Subcutaneous abdominal adipose tissue (tissue), 5 donors: ENCODE measurements around the gene BTN3A1.
"Not testable (repeated sequence)": the region's sequence is repeated elsewhere in the genome, so short reads cannot be mapped to it uniquely, and the experiment has no call there.

ENCODE experiments used
- H3K27ac ChIP-seq: one replicate; pipeline ENCODE4 v1.7.0; 2013; ENCODE audit warnings: low read depth, mild to moderate bottlenecking, inconsistent platforms, low read length, moderate library complexity
- H3K27me3 ChIP-seq, 5 donors: one replicate each; pipeline ENCODE4 v1.7.0; 2013; ENCODE audit warnings: low read length in 5 of 5, inconsistent platforms in 1 of 5; ENCODE audit not compliant: control insufficient read depth in 5 of 5, insufficient read depth in 4 of 5
- H3K36me3 ChIP-seq, 5 donors: one replicate each; pipeline ENCODE4 v1.7.0; 2013; ENCODE audit warnings: low read length in 5 of 5; ENCODE audit not compliant: control insufficient read depth in 5 of 5, insufficient read depth in 5 of 5
- H3K4me1 ChIP-seq, 5 donors: one replicate each; pipeline ENCODE4 v1.7.0; 2013; ENCODE audit warnings: low read length in 5 of 5, mild to moderate bottlenecking in 3 of 5, moderate library complexity in 1 of 5; ENCODE audit not compliant: control insufficient read depth in 5 of 5, insufficient read depth in 5 of 5
- H3K4me3 ChIP-seq, 5 donors: one replicate each; pipeline ENCODE4 v1.7.0; 2013; ENCODE audit warnings: low read length in 5 of 5, low read depth in 1 of 5
- H3K9ac ChIP-seq, 5 donors: one replicate each; pipeline ENCODE4 v1.7.0; 2013; ENCODE audit warnings: low read length in 5 of 5, mild to moderate bottlenecking in 4 of 5, moderate library complexity in 3 of 5
- H3K9me3 ChIP-seq, 5 donors: one replicate each; pipeline ENCODE4 v1.7.0; 2013; ENCODE audit warnings: low read length in 5 of 5; ENCODE audit not compliant: control insufficient read depth in 5 of 5
- donor health status: healthy.
- donor health status: healthy.
- donor health status: healthy.
- donor health status: healthy.
- donor health status: healthy.

Gene BTN3A1

DNA sequence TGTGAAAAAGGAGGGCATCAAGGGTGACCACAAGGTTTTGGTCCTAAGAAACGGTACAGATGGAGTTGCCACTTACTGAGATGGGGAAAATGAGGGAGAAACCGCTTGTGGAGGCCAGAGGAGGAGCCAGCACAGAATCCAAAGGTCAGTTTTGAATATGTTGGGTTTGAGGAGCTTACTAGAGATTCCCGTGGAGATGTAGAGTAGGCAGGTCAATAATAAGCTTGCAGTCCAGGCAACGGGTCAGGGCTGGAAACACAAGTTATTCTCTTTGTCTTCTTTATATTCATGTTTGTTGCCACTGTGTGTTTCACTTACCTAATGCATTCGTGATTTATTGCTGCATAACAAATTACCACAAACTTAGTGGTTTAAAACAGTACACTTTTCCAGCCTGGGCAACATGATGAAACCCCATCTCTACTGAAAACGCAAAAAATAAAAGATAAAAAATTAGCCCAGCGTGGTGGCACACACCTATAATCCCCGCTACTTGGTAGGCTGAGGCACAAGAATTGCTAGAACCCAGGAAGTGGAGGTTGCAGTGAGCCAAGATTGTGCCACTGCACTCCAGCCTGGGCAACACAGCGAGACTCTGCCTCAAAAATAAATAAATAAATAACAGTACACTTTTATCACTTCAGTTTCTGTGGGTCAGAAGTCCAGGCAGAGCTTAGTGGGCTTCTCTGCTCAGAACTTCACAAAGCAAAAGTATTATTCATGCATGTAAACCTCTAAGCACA is 39.8 kb upstream of the BTN3A1 start:
- no peak overlapping the region for H3K9ac ChIP-seq
- peaks cover 0 to 27% (median 17%) of the 10 kb centered on the region in 5 donors for H3K4me1 ChIP-seq
- H3K27ac ChIP-seq = no peak overlapping the region

DNA sequence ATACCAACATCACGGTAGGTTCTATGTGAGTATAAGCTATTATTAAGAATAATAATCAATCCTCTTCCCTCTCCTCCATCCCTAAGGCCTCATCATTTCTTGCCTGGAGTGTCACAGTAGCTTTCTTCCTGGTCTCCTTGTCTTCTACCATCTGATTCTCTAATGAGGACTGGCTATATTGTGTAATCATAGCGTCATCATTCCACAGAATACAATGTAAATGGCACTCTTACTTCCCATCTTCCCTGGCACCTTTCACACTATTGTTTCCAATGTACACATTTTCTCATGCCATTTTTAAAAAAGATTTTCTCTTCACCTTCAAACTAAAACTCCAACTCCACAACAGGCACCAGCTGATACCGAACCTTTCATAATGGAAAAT is 39.2 kb upstream of the BTN3A1 start:
- no peaks in the 10 kb centered on the region for H3K9me3 ChIP-seq
- no peak overlapping the region for H3K27ac ChIP-seq
- no peak overlapping the region for H3K4me3 ChIP-seq
- H3K9ac ChIP-seq = no peak overlapping the region
- H3K4me1 ChIP-seq = peaks cover 0 to 27% (median 17%) of the 10 kb centered on the region in 5 donors
- H3K27me3 ChIP-seq = no peaks in the 10 kb centered on the region
- no peaks in the 10 kb centered on the region for H3K36me3 ChIP-seq

More for the DNA sequence above, 39.8 kb upstream of the BTN3A1 start:
- Histone ChIP-seq H3K36me3 (no peaks in the 10 kb centered on the region), H3K9me3 (no peaks in the 10 kb centered on the region), H3K27me3 (no peaks in the 10 kb centered on the region), H3K4me3 (no peak overlapping the region)

DNA sequence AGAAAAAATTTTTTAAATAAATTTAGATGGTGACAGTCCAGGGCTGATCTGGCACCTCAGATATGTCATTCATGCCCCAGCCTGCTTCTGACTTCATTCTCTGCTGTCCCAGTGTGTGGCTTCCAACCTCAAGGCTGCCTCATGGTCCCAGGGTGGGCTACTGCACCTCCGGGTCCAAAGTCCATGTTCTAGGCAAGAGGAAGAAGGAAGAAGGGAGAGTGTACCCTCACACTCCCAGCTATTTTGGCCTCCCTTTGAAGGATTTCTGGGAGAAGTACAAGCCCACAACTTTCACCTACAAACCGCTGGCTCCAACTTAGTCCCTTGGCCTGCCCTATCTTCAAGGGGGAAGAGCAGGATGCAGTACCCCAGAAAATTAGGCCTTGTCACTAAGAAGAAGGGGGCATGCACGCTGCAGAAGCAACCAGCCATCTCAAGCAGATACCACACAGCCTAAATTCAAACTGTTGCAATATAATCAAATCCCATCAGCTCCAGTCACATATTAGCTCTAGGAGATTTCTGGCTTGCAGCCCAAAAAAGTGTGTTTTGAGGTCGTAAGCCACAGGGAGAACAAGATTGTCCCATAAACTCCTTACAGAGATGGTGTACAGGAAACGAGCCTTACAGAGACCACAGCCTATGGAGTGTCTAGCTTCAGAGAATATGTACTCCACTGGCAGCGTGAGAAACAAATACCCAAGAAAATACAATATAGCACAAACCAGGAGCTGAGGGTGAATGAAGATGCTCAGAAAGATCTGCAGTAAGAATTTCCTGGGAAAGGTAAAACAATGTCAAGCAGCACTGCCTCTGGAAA is 38.0 kb upstream of the BTN3A1 start:
- Histone ChIP-seq H3K9me3 (no peaks in the 10 kb centered on the region), H3K4me3 (peak overlapping the region; percentile 66 to 99 (median 89)), H3K27me3 (no peaks in the 10 kb centered on the region), H3K27ac (peak overlapping the region; percentile 64), H3K4me1 (peaks cover 0 to 27% (median 17%) of the 10 kb centered on the region in 5 donors), H3K9ac (peak overlapping the region; percentile 6 to 79 (median 74)), H3K36me3 (peaks cover 0 to 2% (median 2%) of the 10 kb centered on the region in 5 donors)

DNA sequence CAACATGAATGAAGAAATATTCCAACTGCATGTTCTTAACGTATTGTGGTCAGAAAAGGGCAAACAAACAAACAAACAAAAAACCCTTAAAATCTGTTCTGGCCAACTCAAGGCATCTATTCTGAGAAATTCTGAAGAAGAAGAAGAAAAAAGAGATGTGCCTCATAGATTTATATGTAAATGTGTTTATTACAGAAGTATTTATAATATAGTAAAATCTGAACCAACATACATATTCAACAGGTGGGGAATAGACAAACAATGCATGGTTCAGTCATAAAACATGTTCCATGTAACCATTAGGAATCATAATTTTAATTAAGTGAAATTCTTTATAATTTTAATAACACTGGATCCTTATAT is 36.5 kb upstream of the BTN3A1 start:
- peaks cover 0 to 27% (median 17%) of the 10 kb centered on the region in 5 donors for H3K4me1 ChIP-seq
- H3K27me3 ChIP-seq = no peaks in the 10 kb centered on the region
- peak overlapping the region; percentile 66 to 99 (median 89) for H3K4me3 ChIP-seq
- H3K9me3 ChIP-seq = no peaks in the 10 kb centered on the region
- H3K9ac ChIP-seq = peak overlapping the region; percentile 74 to 81 (median 79)
- peak overlapping the region; percentile 64 for H3K27ac ChIP-seq
- H3K36me3 ChIP-seq = peaks cover 0 to 18% (median 9%) of the 10 kb centered on the region in 5 donors

DNA sequence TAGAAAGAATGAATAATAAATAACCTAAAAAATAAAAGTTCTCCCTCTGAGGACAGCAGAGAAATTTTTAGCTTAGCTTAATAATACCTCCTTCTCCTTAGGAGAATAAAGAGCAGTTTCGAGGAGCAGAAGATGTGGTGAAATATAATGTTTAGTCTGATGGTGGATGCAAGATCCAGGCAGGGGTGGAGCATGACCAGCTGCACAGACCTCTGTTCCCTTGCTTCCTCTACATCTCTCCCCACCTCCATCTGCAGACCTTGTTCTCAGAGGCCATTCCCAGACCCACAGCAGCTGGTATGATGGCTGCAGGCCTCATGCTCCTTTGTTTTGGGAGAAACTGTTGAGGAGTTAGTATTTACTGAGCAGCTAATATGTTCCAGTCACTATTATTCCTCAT is 35.6 kb upstream of the BTN3A1 start:
- H3K27me3 ChIP-seq = no peaks in the 10 kb centered on the region
- H3K36me3 ChIP-seq = peaks cover 0 to 25% (median 9%) of the 10 kb centered on the region in 5 donors
- no peak overlapping the region for H3K27ac ChIP-seq
- H3K9me3 ChIP-seq = no peaks in the 10 kb centered on the region
- peak overlapping the region in 2 of 5 donors; percentile 34 to 35 for H3K4me3 ChIP-seq
- H3K9ac ChIP-seq = peak overlapping the region in 1 of 5 donors; percentile 30
- peaks cover 0 to 27% (median 17%) of the 10 kb centered on the region in 5 donors for H3K4me1 ChIP-seq

DNA sequence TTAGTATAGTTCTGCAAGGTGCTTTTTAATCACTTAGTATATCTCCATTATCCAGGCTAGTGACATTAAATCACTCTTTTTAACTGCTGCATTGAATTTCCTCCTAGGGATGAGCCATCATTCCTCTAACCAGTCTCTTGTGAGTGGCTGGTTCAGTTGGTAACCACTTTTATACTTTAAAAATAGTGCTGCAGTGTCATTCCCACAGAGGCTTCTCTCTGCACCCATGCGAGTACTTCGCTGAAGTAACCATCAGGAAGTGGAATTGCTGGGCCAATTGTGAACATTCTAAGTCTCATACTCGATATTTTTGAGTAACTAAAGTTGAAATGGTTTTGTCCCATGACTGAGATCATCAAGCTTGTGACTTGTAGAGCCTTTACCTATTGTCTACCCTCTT is 35.0 kb upstream of the BTN3A1 start:
- H3K27me3 ChIP-seq = no peaks in the 10 kb centered on the region
- no peak overlapping the region for H3K27ac ChIP-seq
- no peak overlapping the region for H3K9ac ChIP-seq

DNA sequence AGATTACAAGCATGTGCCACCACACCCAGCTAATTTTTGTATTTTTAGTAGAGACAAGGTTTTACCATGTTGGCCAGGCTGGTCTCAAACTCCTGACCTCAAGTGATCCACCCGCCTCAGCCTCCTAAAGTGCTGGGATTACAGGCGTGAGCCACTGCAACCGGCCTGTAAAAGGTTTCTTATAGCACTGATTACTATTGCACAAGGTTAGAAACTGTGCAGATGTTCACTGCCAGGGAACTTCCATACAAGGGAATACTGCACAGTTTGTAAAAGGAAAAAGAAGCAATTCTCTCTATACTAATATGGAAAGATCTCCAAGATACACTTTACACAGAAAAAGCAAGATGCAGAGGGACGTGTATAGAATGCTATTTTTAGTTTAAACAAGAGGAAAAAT is 30.3 kb upstream of the BTN3A1 start:
- peaks cover 0 to 61% (median 30%) of the 10 kb centered on the region in 5 donors for H3K36me3 ChIP-seq
- H3K27me3 ChIP-seq, H3K9ac ChIP-seq, H3K27ac ChIP-seq, H3K9me3 ChIP-seq, H3K4me3 ChIP-seq, H3K4me1 ChIP-seq: not testable (repeated sequence)

More for the DNA sequence above, 35.0 kb upstream of the BTN3A1 start:
- H3K9me3 ChIP-seq = no peaks in the 10 kb centered on the region
- H3K4me3 ChIP-seq = no peak overlapping the region
- peaks cover 0 to 27% (median 17%) of the 10 kb centered on the region in 5 donors for H3K4me1 ChIP-seq
- peaks cover 0 to 26% (median 9%) of the 10 kb centered on the region in 5 donors for H3K36me3 ChIP-seq

DNA sequence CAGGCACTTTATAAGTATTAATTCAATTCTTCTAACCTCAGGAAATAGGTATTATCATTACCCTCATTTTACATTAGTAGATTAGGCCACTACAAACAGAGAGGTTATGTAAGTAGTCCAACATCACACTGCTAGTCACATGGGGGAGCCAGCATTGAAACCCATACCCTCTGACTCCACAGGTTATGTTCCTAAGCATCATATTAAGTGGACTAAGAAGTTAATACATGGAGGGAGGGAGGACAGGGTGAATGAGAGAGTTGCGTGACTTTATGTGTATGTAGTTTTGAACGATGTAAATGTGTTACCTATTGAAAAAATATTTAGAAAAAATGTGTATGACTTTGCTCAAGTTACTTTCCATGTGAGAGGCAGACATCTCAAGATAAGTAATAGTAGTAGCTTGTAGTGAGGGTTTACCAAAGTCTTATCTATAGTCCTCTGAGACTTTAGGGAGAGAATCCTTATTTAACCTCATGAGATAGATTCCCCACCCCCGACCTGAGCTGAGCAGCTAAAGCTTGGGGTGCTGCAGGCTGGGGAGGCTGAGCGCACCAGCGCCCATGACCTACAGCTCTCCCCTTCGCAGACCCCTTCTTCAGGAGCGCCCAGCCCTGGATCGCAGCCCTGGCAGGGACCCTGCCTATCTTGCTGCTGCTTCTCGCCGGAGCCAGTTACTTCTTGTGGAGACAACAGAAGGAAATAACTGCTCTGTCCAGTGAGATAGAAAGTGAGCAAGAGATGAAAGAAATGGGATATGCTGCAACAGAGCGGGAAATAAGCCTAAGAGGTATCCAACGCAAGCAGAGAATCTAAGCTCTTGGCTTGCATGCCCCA is 29.5 kb upstream of the BTN3A1 start:
- Histone ChIP-seq H3K27ac (no peak overlapping the region), H3K9ac (no peak overlapping the region), H3K4me1 (peaks cover 0 to 3% (median 0%) of the 10 kb centered on the region in 5 donors), H3K4me3 (no peak overlapping the region), H3K27me3 (no peaks in the 10 kb centered on the region), H3K9me3 (no peaks in the 10 kb centered on the region), H3K36me3 (peaks cover 0 to 61% (median 30%) of the 10 kb centered on the region in 5 donors)

DNA sequence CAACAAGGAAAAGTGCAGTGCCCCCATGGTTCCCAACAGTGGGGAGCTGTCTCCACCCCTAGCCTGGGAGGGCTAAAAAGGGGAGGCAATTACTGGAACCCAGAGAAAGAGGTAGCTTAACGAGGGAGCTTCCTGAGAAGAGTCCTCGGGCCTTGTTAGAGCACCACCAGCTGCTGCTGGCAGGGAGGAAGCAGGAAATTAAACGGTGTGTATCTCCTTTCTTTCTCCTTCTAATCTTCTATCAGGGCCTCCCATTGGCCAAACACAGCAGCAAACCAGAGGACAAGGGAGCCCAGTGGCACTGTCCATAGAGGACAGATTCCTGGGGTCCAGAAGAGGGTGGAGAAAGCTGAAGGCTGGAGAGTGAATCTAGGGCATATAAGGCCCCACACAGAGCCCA is 26.8 kb upstream of the BTN3A1 start:
- H3K9me3 ChIP-seq = no peaks in the 10 kb centered on the region
- no peak overlapping the region for H3K4me3 ChIP-seq
- H3K9ac ChIP-seq = no peak overlapping the region
- H3K27me3 ChIP-seq = no peaks in the 10 kb centered on the region
- H3K27ac ChIP-seq = no peak overlapping the region
- H3K36me3 ChIP-seq = peaks cover 0 to 46% (median 21%) of the 10 kb centered on the region in 5 donors
- peaks cover 0 to 6% (median 0%) of the 10 kb centered on the region in 5 donors for H3K4me1 ChIP-seq
